HCT116 (cell line): ENCODE results near the gene UFD1. TPM values are rescaled to one million over a fixed set of nuclear protein-coding genes. Genes with fewer than 3 reads are reported as not detected.

ENCODE experiments used
- ATAC-seq: fragments of 200-7000 bp; cut with Tn5 transposase; 2 replicates; pipeline ENCODE4 v1.9.1; 2020; ENCODE audit warnings: mild to moderate bottlenecking, moderate library complexity
- BruUV-seq: library from RNA; stranded (reverse); fragments of 400-500 nt; replicated peaks from 2 replicates; lab custom pipeline; 2021; lab: Mats Ljungman, UMichigan
- CTCF ChIA-PET: fragments of 300-600 bp; sonication (Branson Sonifier 250); formaldehyde crosslinking; loops from one replicate; lab custom pipeline; 2021; ENCODE audit warnings: antibody characterized with exemption; lab: Charles Lee
- POLR2A ChIA-PET: fragments of 300-600, 350-600 bp; sonication (Branson Sonifier 250); formaldehyde crosslinking; loops from one replicate; lab custom pipeline; 2021; ENCODE audit warnings: antibody characterized with exemption; lab: Charles Lee
- RAD21 ChIA-PET, 2 experiments: fragments of 300-600 bp; sonication (Branson Sonifier 250); formaldehyde crosslinking; loops; one replicate each; lab custom pipeline; 2023; ENCODE audit warnings: low total read pairs in 2 of 2; ENCODE audit not compliant: uncharacterized antibody in 2 of 2, unreplicated experiment in 2 of 2, low non-redundant PET in 1 of 2; lab: Charles Lee
- DNase-seq: peaks from one replicate; pipeline ENCODE4 v3.0.0-alpha.2; 2010; ENCODE audit warnings: low read depth, low spot score
- H2AFZ ChIP-seq: fragments of 200-600 bp; shearing (Covaris generic), sonication (generic); 2 replicates; pipeline ENCODE4 v1.6.1; 2017; ENCODE audit warnings: low read depth, mixed run types, mixed read lengths, antibody characterized with exemption, low read length; ENCODE audit not compliant: poor library complexity, severe bottlenecking
- H3K27ac ChIP-seq: 2 replicates; pipeline ENCODE4 v1.5.1; 2012; ENCODE audit warnings: low read depth, low read length
- H3K27me3 ChIP-seq: fragments of 200-600 bp; sonication (generic); 2 replicates; pipeline ENCODE4 v1.6.1; 2016; ENCODE audit warnings: mixed run types, low read length, mixed read lengths; ENCODE audit not compliant: insufficient read depth
- H3K36me3 ChIP-seq, 2 experiments: fragments of 200-500 bp in 1 of 2; fragments of 200-600 bp in 1 of 2; sonication (Bioruptor generic) in 1 of 2; sonication (generic) in 1 of 2; 2 replicates each; pipeline versions ENCODE4 v1.5.1 to v1.6.1; 2014 to 2016; ENCODE audit warnings: low read length in 2 of 2, inconsistent platforms in 1 of 2, mixed read lengths in 1 of 2, mixed run types in 1 of 2; ENCODE audit not compliant: insufficient read depth in 2 of 2, control insufficient read depth in 1 of 2
- H3K4me1 ChIP-seq, 2 experiments: fragments of 200-600 bp in 1 of 2; sonication (generic) in 1 of 2; 2 replicates each; pipeline versions ENCODE4 v1.5.1 to v1.6.1; 2012 to 2017; ENCODE audit warnings: low read length in 2 of 2, inconsistent platforms in 1 of 2, mild to moderate bottlenecking in 1 of 2, mixed read lengths in 1 of 2, mixed run types in 1 of 2, moderate library complexity in 1 of 2; ENCODE audit not compliant: insufficient read depth in 2 of 2, control insufficient read depth in 1 of 2
- H3K4me2 ChIP-seq: fragments of 200-600 bp; sonication (generic); 2 replicates; pipeline ENCODE4 v1.6.1; 2017; ENCODE audit warnings: mixed run types, low read length, mixed read lengths
- H3K4me3 ChIP-seq, 2 experiments: fragments of 200-600 bp in 1 of 2; sonication (generic) in 1 of 2; replicated peaks in 1 of 2; 2 replicates each; pipeline ENCODE4 v1.5.1; 2011 to 2016; ENCODE audit warnings: low read length in 2 of 2, control low read depth in 1 of 2, low read depth in 1 of 2, mild to moderate bottlenecking in 1 of 2, mixed read lengths in 1 of 2, mixed run types in 1 of 2
- H3K79me2 ChIP-seq: fragments of 200-600 bp; sonication (generic); 2 replicates; pipeline ENCODE4 v1.6.1; 2017; ENCODE audit warnings: mild to moderate bottlenecking, mixed run types, low read length, moderate library complexity, mixed read lengths; ENCODE audit not compliant: insufficient read depth
- H3K9ac ChIP-seq: fragments of 200-600 bp; sonication (generic); 2 replicates; pipeline ENCODE4 v1.6.1; 2016; ENCODE audit warnings: low read length, mixed read lengths
- H3K9me2 ChIP-seq: fragments of 200-600 bp; sonication (generic), shearing (Covaris generic); 2 replicates; pipeline ENCODE4 v1.6.1; 2017; ENCODE audit warnings: mixed run types, mild to moderate bottlenecking, moderate library complexity; ENCODE audit not compliant: insufficient read depth
- H3K9me3 ChIP-seq, 2 experiments: fragments of 200-500 bp in 1 of 2; fragments of 200-600 bp in 1 of 2; sonication (Bioruptor generic) in 1 of 2; sonication (generic) in 1 of 2; 2 replicates each; pipeline ENCODE4 v1.6.1; 2014 to 2017; ENCODE audit warnings: low read length in 2 of 2, mixed read lengths in 2 of 2, inconsistent platforms in 1 of 2, low read depth in 1 of 2, mild to moderate bottlenecking in 1 of 2, mixed run types in 1 of 2, moderate library complexity in 1 of 2; ENCODE audit not compliant: control insufficient read depth in 1 of 2, insufficient read depth in 1 of 2
- H4K20me1 ChIP-seq: fragments of 200-600 bp; sonication (generic), shearing (Covaris generic); 2 replicates; pipeline ENCODE4 v1.6.1; 2017; ENCODE audit warnings: mixed run types, mild to moderate bottlenecking, moderate library complexity; ENCODE audit not compliant: insufficient read depth
- ELF1 ChIP-seq: IDR thresholded peaks from 2 replicates; pipeline ENCODE4 v1.6.1; 2012; ENCODE audit warnings: low read depth, borderline replicate concordance
- EZH2 ChIP-seq: fragments of 200-600 bp; sonication (generic); IDR thresholded peaks from 2 replicates; pipeline ENCODE4 v1.6.1; 2017; ENCODE audit warnings: antibody characterized with exemption, mixed run types
- EZH2phosphoT487 ChIP-seq: fragments of 200-600 bp; IDR thresholded peaks from 2 replicates; pipeline ENCODE4 v1.6.1; 2018; ENCODE audit warnings: antibody characterized with exemption, borderline replicate concordance
- FOSL1 ChIP-seq: IDR thresholded peaks from 2 replicates; pipeline ENCODE4 v1.6.1; 2012; ENCODE audit warnings: low read depth
- POLR2A ChIP-seq: IDR thresholded peaks from 2 replicates; pipeline ENCODE4 v1.7.0; 2011; ENCODE audit warnings: borderline replicate concordance; ENCODE audit not compliant: insufficient read depth, insufficient read length; ENCODE audit errors: extremely low read depth
- POLR2AphosphoS5 ChIP-seq: IDR thresholded peaks from 2 replicates; pipeline ENCODE4 v1.6.1; 2011; ENCODE audit warnings: mild to moderate bottlenecking, low read depth, low read length, moderate library complexity
- RAD21 ChIP-seq: IDR thresholded peaks from 2 replicates; pipeline ENCODE4 v1.6.1; 2012; ENCODE audit warnings: low read depth, mild to moderate bottlenecking
- SIN3A ChIP-seq: IDR thresholded peaks from 2 replicates; pipeline ENCODE4 v1.6.1; 2012; ENCODE audit warnings: low read depth
- SRF ChIP-seq: IDR thresholded peaks from 2 replicates; pipeline ENCODE4 v1.6.1; 2012; ENCODE audit warnings: low read depth
- ZFX ChIP-seq: fragments of 450-650 bp; IDR thresholded peaks from 2 replicates; pipeline ENCODE4 v1.6.1; 2017
- ZNF274 ChIP-seq: fragments of 200-500 bp; sonication (Bioruptor generic); IDR thresholded peaks from 2 replicates; pipeline ENCODE4 v1.6.1; 2014; ENCODE audit warnings: mild to moderate bottlenecking, low read depth, low read length, inconsistent platforms
- intact Hi-C: fragments of 100-400 bp; cut with micrococcal nuclease; formaldehyde crosslinking; loops from 2 replicates; pipeline ENCODE4 v1.10.0; 2022
- total RNA-seq: library from RNA; stranded (reverse); gene quantifications from one replicate; pipeline ENCODE4 v1.2.1, GENCODE V29; 2021; ENCODE audit not compliant: unreplicated experiment
- TF ChIP-seq, protein P1 (sequence below): IDR thresholded peaks from 2 replicates; pipeline ENCODE4 v1.6.1; 2011; ENCODE audit warnings: mild to moderate bottlenecking, low read length, moderate library complexity; ENCODE audit not compliant: insufficient replicate concordance; ENCODE audit errors: extremely low read depth
- TF ChIP-seq, protein P2 (sequence below), 3 experiments: fragments of 200-600 bp in 1 of 3; sonication (generic) in 1 of 3; IDR thresholded peaks in 2 of 3; conservative IDR thresholded peaks in 1 of 3; 2 replicates each; pipeline ENCODE4 v1.5.1; 2012 to 2017; ENCODE audit warnings: low read depth in 2 of 3, low read length in 2 of 3, antibody characterized with exemption in 1 of 3, borderline replicate concordance in 1 of 3, control low read depth in 1 of 3, mild to moderate bottlenecking in 1 of 3, mixed read lengths in 1 of 3, mixed run types in 1 of 3, moderate library complexity in 1 of 3; ENCODE audit not compliant: insufficient read depth in 1 of 3
- TF ChIP-seq, protein P3 (sequence below): IDR thresholded peaks from 2 replicates; pipeline ENCODE4 v1.6.1; 2012

The UFD1 gene
- total RNA-seq, 1 experiment from 2014 or later = 97.5 TPM

DNA sequence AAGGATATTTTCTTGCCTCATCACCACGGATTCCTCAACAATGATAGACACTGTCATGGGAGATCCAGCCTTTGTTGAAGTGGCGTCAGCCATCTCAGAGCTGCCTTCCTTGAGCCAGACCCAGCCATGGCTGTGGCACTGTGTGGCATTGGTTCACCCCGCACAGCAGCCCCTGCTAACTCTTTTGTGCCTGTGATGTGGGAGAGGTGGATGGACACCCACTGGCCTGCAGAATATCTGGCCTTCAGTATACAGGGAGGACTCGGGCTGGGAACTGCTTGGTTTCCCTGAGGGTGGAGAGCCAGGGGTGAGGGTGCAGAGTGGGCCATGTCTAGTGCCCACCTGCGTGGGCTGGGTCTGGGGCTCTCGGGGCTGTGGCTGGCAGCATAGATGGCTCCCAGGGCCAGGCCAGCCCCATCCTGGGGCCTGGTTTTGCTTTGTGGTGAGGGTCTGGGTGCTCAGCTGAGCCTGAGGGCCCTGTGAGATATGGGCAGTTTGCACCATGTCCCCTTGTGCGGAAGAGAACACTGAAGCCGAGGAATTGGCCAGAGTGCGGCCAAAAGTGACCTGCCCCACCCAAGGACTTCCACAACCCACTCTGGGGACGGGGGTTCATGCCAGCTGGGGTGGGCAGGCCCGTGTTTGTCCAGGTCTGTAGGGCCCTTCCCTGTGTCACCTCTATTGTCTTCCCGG, 39.1 kb upstream of the UFD1 start:
- H4K20me1 ChIP-seq = no peaks in the 10 kb centered on the region
- H3K9ac ChIP-seq = no peak overlapping the region
- TF ChIP-seq, protein P1, sequence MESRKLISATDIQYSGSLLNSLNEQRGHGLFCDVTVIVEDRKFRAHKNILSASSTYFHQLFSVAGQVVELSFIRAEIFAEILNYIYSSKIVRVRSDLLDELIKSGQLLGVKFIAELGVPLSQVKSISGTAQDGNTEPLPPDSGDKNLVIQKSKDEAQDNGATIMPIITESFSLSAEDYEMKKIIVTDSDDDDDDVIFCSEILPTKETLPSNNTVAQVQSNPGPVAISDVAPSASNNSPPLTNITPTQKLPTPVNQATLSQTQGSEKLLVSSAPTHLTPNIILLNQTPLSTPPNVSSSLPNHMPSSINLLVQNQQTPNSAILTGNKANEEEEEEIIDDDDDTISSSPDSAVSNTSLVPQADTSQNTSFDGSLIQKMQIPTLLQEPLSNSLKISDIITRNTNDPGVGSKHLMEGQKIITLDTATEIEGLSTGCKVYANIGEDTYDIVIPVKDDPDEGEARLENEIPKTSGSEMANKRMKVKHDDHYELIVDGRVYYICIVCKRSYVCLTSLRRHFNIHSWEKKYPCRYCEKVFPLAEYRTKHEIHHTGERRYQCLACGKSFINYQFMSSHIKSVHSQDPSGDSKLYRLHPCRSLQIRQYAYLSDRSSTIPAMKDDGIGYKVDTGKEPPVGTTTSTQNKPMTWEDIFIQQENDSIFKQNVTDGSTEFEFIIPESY = no peak
- no peak for TF ChIP-seq POLR2A
- TF ChIP-seq SRF = no peak
- no peak for TF ChIP-seq EZH2phosphoT487
- no peak for TF ChIP-seq ZFX
- TF ChIP-seq EZH2 = no peak
- no peak for TF ChIP-seq SIN3A
- TF ChIP-seq RAD21 = no peak
- TF ChIP-seq, protein P2, sequence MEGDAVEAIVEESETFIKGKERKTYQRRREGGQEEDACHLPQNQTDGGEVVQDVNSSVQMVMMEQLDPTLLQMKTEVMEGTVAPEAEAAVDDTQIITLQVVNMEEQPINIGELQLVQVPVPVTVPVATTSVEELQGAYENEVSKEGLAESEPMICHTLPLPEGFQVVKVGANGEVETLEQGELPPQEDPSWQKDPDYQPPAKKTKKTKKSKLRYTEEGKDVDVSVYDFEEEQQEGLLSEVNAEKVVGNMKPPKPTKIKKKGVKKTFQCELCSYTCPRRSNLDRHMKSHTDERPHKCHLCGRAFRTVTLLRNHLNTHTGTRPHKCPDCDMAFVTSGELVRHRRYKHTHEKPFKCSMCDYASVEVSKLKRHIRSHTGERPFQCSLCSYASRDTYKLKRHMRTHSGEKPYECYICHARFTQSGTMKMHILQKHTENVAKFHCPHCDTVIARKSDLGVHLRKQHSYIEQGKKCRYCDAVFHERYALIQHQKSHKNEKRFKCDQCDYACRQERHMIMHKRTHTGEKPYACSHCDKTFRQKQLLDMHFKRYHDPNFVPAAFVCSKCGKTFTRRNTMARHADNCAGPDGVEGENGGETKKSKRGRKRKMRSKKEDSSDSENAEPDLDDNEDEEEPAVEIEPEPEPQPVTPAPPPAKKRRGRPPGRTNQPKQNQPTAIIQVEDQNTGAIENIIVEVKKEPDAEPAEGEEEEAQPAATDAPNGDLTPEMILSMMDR (IDR thresholded peaks at IDR 0.05 in 2 of 3, conservative IDR thresholded peaks at IDR 0.05 in 1 of 3; ENCODE audit: borderline replicate concordance in 1 of 3, insufficient read depth in 1 of 3, low read depth in 2 of 3, low read length in 2 of 3) = no peak
- TF ChIP-seq POLR2AphosphoS5 = no peak
- no peak for TF ChIP-seq ELF1
- TF ChIP-seq, protein P3, sequence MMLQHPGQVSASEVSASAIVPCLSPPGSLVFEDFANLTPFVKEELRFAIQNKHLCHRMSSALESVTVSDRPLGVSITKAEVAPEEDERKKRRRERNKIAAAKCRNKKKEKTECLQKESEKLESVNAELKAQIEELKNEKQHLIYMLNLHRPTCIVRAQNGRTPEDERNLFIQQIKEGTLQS = no peak
- TF ChIP-seq ZNF274 = no peak
- no peak for TF ChIP-seq FOSL1
- POLR2A ChIA-PET = no interaction called here
- no peaks in the 10 kb centered on the region for H3K9me3 ChIP-seq
- H3K4me2 ChIP-seq = no peak overlapping the region
- H3K27ac ChIP-seq = no peak overlapping the region
- no peaks in the 10 kb centered on the region for H3K4me1 ChIP-seq
- ATAC-seq (no peak), DNase-seq (no peak)
- no peak overlapping the region for H3K4me3 ChIP-seq
- H3K79me2 ChIP-seq = no peaks in the 10 kb centered on the region
- no TSS peak for BruUV-seq
- peaks cover 4 to 28% of the 10 kb centered on the region in 2 experiments; a peak in 2 of 4 replicates for H3K36me3 ChIP-seq
- H2AFZ ChIP-seq = no peak overlapping the region
- H3K9me2 ChIP-seq = no peaks in the 10 kb centered on the region
- H3K27me3 ChIP-seq = no peaks in the 10 kb centered on the region
- CTCF ChIA-PET = no interaction called here
- intact Hi-C loops = no loop called here
- RAD21 ChIA-PET = no interaction called here
